Right lobe of liver (tissue), 6 donors: ENCODE data around the gene MAST1. TPM values are rescaled to one million over a fixed set of nuclear protein-coding genes. Genes with fewer than 3 reads are reported as not detected.
A peak's percentile ranks its signal among the peaks of the same experiment; 100 is the strongest.

Experiments
- ATAC-seq, 4 donors: fragments of 200-7000 bp; cut with Tn5 transposase; one replicate each; pipeline ENCODE4 v1.9.1; 2020; ENCODE audit warnings: mild to moderate bottlenecking in 4 of 4, moderate library complexity in 4 of 4
- DNase-seq, 3 donors: peaks; one replicate each; pipeline ENCODE4 v3.0.0-alpha.2; 2020
- H3K27ac ChIP-seq, 3 donors: fragments of 200-600 bp; one replicate each; pipeline ENCODE4 v1.8.0; 2022
- H3K27me3 ChIP-seq, 2 donors: fragments of 200-600 bp; one replicate each; pipeline ENCODE4 v1.8.0; 2022
- H3K36me3 ChIP-seq, 4 donors: fragments of 200-600 bp; sonication (generic) in 1 of 4; one replicate each; pipeline versions ENCODE4 v1.5.1 to v1.8.0; 2017 to 2022; ENCODE audit warnings: control low read depth in 1 of 4
- H3K4me1 ChIP-seq, 4 donors: fragments of 200-600 bp; sonication (generic) in 1 of 4; one replicate each; pipeline versions ENCODE4 v1.5.1 to v1.8.0; 2017 to 2022; ENCODE audit warnings: control low read depth in 1 of 4
- H3K4me3 ChIP-seq, 3 donors: fragments of 200-600 bp; one replicate each; pipeline ENCODE4 v1.8.0; 2022
- H3K9me3 ChIP-seq, 4 donors: fragments of 200-600 bp; sonication (generic) in 1 of 4; one replicate each; pipeline versions ENCODE4 v1.5.1 to v1.8.0; 2017 to 2022; ENCODE audit warnings: control low read depth in 1 of 4
- POLR2A ChIP-seq: fragments of 450-650 bp; IDR thresholded peaks from one replicate; pipeline ENCODE4 v1.6.1; 2017; ENCODE audit warnings: antibody characterized with exemption, mild to moderate bottlenecking
- WGBS: methylation state at CpG from one replicate; pipeline ENCODE4 v1.1.6; 2018; ENCODE audit warnings: low coverage, low lambda C conversion rate; ENCODE audit not compliant: insufficient coverage; ENCODE audit errors: missing lambda C conversion rate; 5-methylcytosine and 5-hydroxymethylcytosine counted together
- intact Hi-C, 2 donors: fragments of 100-400 bp; cut with DNase I; formaldehyde crosslinking; loops; one replicate each; pipeline versions ENCODE4 v1.11.2 to v1.14.1; 2022
- total RNA-seq, 6 experiments: library from RNA; depleted of rRNA in 2 of 6; stranded (reverse); fragments of >200 nt in 2 of 6; fragmentation: NEBNext Ultra II Directional in 3 of 6; extraction: Animal tissue kit (Norgen Biotek cat#: 25700) in 3 of 6; gene quantifications; one replicate each; pipeline versions ENCODE4 v1.1.0 to v1.2.4, GENCODE V29; 2016 to 2023
- TF ChIP-seq, protein P1 (sequence below), 4 donors: fragments of 200-600 bp in 3 of 4; fragments of 450-650 bp in 1 of 4; IDR thresholded peaks; one replicate each; pipeline versions ENCODE4 v1.5.1 to v1.8.0; 2016 to 2022; ENCODE audit warnings: antibody characterized with exemption in 4 of 4, mild to moderate bottlenecking in 2 of 4
- donor health status: DM: no; HTN: yes; CAD: no.
- donor health status: DM: no; HTN: no; CAD: no.
- donor health status: DM: no; HTN: no; CAD: no.
- donor health status: DM: no; HTN: yes; CAD: no.
- donor health status: DM: no; HTN: yes; CAD: no.

The MAST1 gene
- total RNA-seq, 6 experiments from 2014 or later: 0.06 to 0.49 (median 0.34) TPM; not detected in 2

DNA sequence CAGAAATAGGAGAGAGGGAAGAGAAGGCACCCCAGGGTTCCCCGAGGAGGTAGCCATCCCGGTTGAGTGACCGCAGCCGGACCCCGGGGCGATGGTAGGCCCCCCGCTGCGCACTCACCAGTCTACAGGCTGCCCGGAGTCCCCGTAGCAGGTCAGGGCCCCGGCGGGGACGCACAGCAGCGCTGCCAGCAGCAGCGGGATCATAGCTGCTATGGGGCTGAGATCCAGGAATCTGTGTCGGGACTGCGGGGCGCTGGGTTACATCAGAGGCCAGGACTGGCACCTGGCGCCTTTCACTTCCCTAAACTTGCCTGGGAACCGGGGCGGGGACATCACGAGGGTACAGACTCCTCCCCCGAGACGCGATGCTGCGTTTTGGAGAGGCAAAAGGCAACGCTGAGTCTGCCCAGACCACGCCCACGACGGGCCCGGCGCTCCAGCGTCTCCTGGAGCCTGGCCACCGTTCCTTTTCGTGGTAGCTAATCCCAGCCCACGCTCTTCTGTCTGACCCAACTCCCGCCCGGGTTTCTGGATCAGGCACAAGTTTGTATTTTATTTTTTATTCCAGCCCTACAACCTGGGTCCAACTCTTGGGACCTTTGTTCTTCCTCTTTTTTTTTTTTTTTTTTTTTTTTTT is 43.0 kb downstream of the MAST1 start, which contains the start of gene DNASE2:
TSS of gene DNASE2 (minus strand) at position 278 of the 637 bp plus-strand sequence. CDS start at position 204, 74 bp downstream.
- peaks cover 0 to 13% (median 0%) of the 10 kb centered on the region in 4 donors for H3K4me1 ChIP-seq
- H3K27me3 ChIP-seq: no peaks in the 10 kb centered on the region
- peaks cover 0 to 5% (median 0%) of the 10 kb centered on the region in 4 donors for H3K36me3 ChIP-seq
- intact Hi-C loops: loop anchor here in 1 of 2 donors (10.0 kb wide), 1 partner anchor 54 kb away; the partner anchor contains the start of genes CALR and FARSA
- peak within 1 kb of the TSS; percentile 51 to 72 (median 70) for H3K4me3 ChIP-seq
- 0% methylated on average over 13 of the region's 38 CpGs for WGBS
- DNase-seq: peak; percentile 98 to 99 (median 98)
- peaks cover 0 to 5% (median 0%) of the 10 kb centered on the region in 4 donors for H3K9me3 ChIP-seq
- peak; percentile 90 to 95 (median 93) for ATAC-seq
- peak within 1 kb of the TSS; percentile 63 to 71 (median 68) for H3K27ac ChIP-seq
- TF ChIP-seq, protein P1, sequence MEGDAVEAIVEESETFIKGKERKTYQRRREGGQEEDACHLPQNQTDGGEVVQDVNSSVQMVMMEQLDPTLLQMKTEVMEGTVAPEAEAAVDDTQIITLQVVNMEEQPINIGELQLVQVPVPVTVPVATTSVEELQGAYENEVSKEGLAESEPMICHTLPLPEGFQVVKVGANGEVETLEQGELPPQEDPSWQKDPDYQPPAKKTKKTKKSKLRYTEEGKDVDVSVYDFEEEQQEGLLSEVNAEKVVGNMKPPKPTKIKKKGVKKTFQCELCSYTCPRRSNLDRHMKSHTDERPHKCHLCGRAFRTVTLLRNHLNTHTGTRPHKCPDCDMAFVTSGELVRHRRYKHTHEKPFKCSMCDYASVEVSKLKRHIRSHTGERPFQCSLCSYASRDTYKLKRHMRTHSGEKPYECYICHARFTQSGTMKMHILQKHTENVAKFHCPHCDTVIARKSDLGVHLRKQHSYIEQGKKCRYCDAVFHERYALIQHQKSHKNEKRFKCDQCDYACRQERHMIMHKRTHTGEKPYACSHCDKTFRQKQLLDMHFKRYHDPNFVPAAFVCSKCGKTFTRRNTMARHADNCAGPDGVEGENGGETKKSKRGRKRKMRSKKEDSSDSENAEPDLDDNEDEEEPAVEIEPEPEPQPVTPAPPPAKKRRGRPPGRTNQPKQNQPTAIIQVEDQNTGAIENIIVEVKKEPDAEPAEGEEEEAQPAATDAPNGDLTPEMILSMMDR (IDR thresholded peaks at IDR 0.05): no peak
- TF ChIP-seq POLR2A: peak; percentile 91

DNA sequence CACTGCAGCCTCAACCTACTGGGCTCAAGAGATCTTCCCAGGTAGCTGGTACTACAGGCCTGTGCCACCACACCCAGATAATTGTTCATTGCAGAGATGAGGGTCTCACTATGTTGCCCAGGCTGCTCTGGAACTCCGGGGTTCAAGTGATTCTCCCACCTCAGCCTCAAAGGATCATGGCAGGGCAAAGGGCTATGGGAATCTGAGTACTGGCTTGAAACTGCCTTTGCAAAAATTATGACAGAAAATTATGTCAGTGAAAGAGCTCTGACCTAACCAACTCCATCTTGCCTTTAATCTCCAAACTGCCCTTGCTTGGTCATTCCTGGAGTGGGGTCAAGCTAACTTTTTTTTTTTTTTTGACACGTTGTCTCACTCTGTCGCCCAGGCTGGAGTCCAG is 44.3 kb downstream of the MAST1 start:
- H3K9me3 ChIP-seq: peaks cover 0 to 5% (median 0%) of the 10 kb centered on the region in 4 donors
- intact Hi-C loops: loop anchor here in 1 of 2 donors (10.0 kb wide), 1 partner anchor 52 kb away; the partner anchor contains the start of genes CALR and FARSA
- H3K36me3 ChIP-seq: peaks cover 0 to 4% (median 0%) of the 10 kb centered on the region in 4 donors
- H3K27ac ChIP-seq: peak overlapping the region in 1 of 3 donors; percentile 40
- ATAC-seq (no peak), DNase-seq (no peak)
- peaks cover 0 to 13% (median 0%) of the 10 kb centered on the region in 4 donors for H3K4me1 ChIP-seq
- no peak overlapping the region for H3K4me3 ChIP-seq
- no peak for TF ChIP-seq POLR2A
- TF ChIP-seq, protein P1 (IDR thresholded peaks at IDR 0.05): no peak
- no peaks in the 10 kb centered on the region for H3K27me3 ChIP-seq
- 86% methylated on average over 2 of the region's 3 CpGs for WGBS

DNA sequence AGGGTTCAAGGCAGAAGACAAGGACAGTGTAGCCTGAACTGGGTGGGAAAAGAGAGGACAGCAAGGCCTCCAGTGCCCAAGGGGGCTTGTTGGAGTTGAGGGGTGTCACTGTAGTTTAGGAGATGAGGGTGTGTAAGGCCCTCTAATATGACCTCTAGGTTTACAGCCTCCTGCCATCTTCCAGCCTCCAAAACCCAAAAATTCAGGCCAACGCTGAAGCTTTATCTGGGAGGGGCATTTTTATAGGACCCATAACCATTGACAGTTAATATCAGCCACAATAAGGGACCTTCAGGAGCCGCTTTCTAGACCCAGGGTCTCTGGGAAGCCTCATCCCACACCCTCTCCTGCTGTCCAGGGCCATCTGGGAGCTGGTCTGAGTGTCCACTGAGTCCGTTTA is 45.9 kb downstream of the MAST1 start:
- ATAC-seq: no peak

DNA sequence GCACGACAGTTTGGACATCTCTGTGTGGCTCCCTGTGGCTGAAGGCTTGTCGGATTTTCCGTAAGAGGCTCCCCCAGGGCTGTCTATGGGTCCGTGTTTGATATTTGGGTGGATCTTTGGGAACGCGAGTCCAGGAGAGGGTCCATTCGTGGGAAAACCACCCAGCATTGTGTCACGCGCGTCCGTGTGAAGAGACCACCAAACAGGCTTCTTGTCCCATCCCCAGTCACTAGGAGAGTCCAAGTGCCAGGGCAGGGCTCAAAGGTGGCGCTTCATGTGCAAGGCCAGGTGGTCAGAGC is 46.3 kb downstream of the MAST1 start:
- H3K4me1 ChIP-seq: peaks cover 0 to 13% (median 0%) of the 10 kb centered on the region in 4 donors
- no peak overlapping the region for H3K4me3 ChIP-seq
- TF ChIP-seq POLR2A: no peak
- TF ChIP-seq, protein P1 (IDR thresholded peaks at IDR 0.05): no peak
- H3K27ac ChIP-seq: no peak overlapping the region
- ATAC-seq (no peak), DNase-seq (no peak)
- H3K27me3 ChIP-seq: no peaks in the 10 kb centered on the region
- peaks cover 0 to 5% (median 0%) of the 10 kb centered on the region in 4 donors for H3K9me3 ChIP-seq
- intact Hi-C loops: loop anchor here in 1 of 2 donors (10.0 kb wide), 1 partner anchor 50 kb away; the partner anchor contains the start of genes CALR and FARSA
- no peaks in the 10 kb centered on the region for H3K36me3 ChIP-seq
- WGBS: 76% methylated on average over 2 of the region's 12 CpGs

More for the DNA sequence above, 45.9 kb downstream of the MAST1 start:
- TF ChIP-seq POLR2A: no peak
- TF ChIP-seq, protein P1 (IDR thresholded peaks at IDR 0.05): no peak
- no peak overlapping the region for H3K4me3 ChIP-seq
- WGBS: 90% methylated on average over 2 of the region's 3 CpGs
- H3K9me3 ChIP-seq: peaks cover 0 to 5% (median 0%) of the 10 kb centered on the region in 4 donors
- H3K4me1 ChIP-seq: peaks cover 0 to 13% (median 0%) of the 10 kb centered on the region in 4 donors
- intact Hi-C loops: loop anchor here in 1 of 2 donors (10.0 kb wide), 1 partner anchor 51 kb away; the partner anchor contains the start of genes CALR and FARSA
- H3K36me3 ChIP-seq: no peaks in the 10 kb centered on the region
- H3K27me3 ChIP-seq: no peaks in the 10 kb centered on the region
- no peak for DNase-seq
- H3K27ac ChIP-seq: no peak overlapping the region
